ENCODE data around the gene EOLA1.

DNA sequence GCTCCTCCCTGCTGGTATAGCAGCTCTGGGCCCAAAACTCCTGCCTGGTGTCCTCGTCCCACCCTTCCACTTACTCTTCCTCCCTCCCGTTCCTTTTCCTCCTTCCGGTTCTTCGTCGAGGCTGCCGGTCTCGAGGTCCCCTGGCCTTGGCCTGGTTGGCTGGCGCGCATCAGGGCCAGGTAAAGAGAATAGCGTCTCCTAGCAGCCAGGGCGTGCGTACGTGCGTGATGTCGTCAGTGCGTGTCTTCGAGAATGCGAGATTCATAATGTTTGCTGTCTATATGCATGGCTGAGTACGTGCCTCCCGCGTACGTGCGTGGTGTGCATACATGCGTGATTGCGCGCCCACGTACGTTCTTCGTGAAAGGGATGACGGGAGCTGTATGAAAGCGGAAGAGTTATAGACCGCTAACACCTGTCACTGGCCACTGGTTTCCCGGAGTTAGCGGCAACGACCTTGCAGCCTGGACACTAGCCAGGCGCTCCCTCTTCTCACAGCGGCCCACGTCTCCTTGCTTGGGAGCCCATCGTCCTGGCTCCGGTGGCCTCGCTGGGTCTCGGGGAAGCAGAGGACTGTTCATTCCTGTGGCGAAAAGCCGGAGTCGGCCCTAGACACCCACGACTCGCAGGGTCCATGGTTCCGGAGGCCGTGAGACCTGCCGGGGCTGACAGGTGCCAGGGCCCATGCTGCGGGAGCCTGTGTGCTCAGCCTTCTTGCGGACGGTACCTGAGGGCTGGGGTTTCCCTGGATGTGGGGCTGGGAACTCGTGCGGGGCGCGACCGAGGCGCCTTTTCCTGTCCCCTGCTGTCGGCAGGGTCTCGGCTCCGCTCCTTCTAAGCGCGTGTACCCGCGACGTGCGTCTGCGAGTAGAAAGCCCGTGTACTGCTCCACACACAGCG, at the start of gene EOLA1:
- TF ChIP-seq, protein P1, sequence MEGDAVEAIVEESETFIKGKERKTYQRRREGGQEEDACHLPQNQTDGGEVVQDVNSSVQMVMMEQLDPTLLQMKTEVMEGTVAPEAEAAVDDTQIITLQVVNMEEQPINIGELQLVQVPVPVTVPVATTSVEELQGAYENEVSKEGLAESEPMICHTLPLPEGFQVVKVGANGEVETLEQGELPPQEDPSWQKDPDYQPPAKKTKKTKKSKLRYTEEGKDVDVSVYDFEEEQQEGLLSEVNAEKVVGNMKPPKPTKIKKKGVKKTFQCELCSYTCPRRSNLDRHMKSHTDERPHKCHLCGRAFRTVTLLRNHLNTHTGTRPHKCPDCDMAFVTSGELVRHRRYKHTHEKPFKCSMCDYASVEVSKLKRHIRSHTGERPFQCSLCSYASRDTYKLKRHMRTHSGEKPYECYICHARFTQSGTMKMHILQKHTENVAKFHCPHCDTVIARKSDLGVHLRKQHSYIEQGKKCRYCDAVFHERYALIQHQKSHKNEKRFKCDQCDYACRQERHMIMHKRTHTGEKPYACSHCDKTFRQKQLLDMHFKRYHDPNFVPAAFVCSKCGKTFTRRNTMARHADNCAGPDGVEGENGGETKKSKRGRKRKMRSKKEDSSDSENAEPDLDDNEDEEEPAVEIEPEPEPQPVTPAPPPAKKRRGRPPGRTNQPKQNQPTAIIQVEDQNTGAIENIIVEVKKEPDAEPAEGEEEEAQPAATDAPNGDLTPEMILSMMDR (IDR thresholded peaks at IDR 0.05) = no peak
- no peak for TF ChIP-seq POLR2A (IDR thresholded peaks at IDR 0.05)
